H7 (cell line): Measurements from ENCODE around the gene ATG16L2. TPM values are rescaled to one million over a fixed set of nuclear protein-coding genes. Genes with fewer than 3 reads are reported as not detected.

ENCODE experiments used
- DNase-seq: peaks from one replicate; pipeline ENCODE4 v3.0.0; 2012
- H3K27me3 ChIP-seq: 2 replicates; pipeline ENCODE4 v1.6.0; 2011; ENCODE audit warnings: mild to moderate bottlenecking, low read length; ENCODE audit not compliant: control insufficient read depth, insufficient read depth
- H3K36me3 ChIP-seq: replicated peaks from 2 replicates; pipeline ENCODE4 v1.5.1; 2011; ENCODE audit warnings: low read length; ENCODE audit not compliant: control insufficient read depth, insufficient read depth
- H3K4me3 ChIP-seq: 2 replicates; pipeline ENCODE4 v1.5.1; 2011; ENCODE audit warnings: low read depth, mild to moderate bottlenecking, control low read depth, low read length, moderate library complexity; ENCODE audit not compliant: insufficient read depth
- total RNA-seq: library from RNA; depleted of rRNA; stranded (reverse); fragments of >200 nt; shearing (Covaris generic); gene quantifications from 2 replicates; pipeline ENCODE4 v1.2.3, GENCODE V29; 2014; rRNA removed

ATG16L2 gene
- total RNA-seq, 1 experiment from 2014 or later: 6.2 TPM

- Histone ChIP-seq H3K4me3 (no peak overlapping the region), H3K36me3 (no peaks in the 10 kb centered on the region), H3K27me3 (no peaks in the 10 kb centered on the region)
- no peak for DNase-seq
Observed at GRCh38 chr11:72875736-72876135, 61.5 kb downstream of the ATG16L2 start.

GRCh38 chr11:72876147-72876546 lies 61.9 kb downstream of the ATG16L2 start:
- no peaks in the 10 kb centered on the region for H3K27me3 ChIP-seq
- no peak for DNase-seq
- H3K4me3 ChIP-seq: no peak overlapping the region
- no peaks in the 10 kb centered on the region for H3K36me3 ChIP-seq

Other genes starting within 250 kb of the ATG16L2 start
- gene PDE2A, start 140.0 kb upstream of the ATG16L2 start, total RNA-seq: 1.9 and 2.9 TPM in 2 replicates
- gene ARAP1, start 62.0 kb upstream of the ATG16L2 start, total RNA-seq: 85.2 and 85.5 TPM in 2 replicates
- gene STARD10, start 20.4 kb upstream of the ATG16L2 start, total RNA-seq: 19.3 and 26.8 TPM in 2 replicates